ENCODE measurements around the gene AKR1C4.

The AKR1C4 gene

DNA sequence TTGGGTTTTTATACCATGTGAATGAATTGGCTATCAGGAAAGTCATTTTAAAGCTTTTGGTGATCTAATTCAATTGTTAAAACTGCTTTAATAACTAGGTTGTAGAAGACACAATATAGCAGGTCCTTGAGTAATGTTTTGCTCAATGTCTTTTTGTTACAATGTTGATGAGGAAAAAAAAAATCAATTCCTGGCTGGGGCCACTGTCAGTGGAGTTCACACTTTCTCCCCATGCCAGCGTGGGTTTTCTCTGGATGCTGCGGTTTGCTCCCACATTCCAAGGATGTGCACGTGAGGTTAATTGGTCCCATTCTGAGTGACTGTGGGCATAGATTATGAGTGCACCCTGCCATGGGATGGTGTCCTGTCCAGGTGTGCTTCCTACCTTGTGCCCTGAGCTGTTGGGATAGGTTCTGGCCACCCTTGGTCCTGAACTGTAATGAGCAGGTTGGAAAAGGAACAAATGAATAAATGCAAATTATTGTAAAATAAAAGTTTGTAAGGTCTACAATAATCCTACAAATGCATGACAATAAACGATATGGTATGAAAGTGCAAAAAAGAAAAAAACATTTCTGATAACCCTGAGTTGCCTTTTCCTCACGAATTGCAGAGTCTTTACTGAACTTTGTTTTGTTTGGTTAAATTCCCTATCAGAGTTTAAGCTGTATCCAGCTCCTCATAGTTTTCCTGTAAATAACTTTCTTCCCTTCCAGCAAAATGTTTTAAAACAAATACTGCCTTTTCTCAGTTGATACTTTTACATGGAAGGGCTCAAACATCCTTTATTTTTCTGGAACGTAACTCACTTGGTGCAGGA lies 62.7 kb downstream of the AKR1C4 start:
- TF ChIP-seq, protein P1, sequence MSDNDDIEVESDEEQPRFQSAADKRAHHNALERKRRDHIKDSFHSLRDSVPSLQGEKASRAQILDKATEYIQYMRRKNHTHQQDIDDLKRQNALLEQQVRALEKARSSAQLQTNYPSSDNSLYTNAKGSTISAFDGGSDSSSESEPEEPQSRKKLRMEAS (IDR thresholded peaks at IDR 0.05; ENCODE audit: low read depth, low read length): no peak
- DNase-seq (ENCODE audit: low read depth): no peak

DNA sequence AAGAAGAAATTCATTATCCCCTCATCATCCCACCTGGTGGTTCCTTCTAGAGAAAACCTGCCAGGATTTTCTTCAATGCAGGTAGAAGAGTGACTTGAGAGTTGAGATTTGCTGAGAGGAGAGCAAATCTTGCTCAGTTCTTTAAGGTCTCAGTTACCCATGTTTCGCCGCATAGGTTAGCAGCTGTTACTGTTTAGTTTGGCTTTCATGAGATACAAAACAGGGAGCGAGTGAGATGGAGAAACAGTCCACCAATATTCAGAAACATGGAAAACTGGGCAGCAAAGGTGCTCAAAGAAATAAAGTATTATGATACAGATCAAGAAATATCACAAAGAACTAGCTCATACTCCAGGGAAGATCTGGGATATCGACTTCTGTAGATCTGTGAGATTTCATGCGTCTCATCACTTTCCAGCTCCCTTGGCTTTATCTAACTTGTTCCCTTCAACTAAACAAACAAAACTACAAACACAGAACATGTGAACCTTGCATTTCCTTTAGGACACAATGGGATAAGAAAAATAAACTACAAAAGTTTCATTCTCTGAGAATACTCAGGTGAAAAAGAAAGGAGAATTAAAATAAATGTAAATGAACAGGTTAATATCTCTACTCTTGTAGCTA lies 63.4 kb downstream of the AKR1C4 start:
- DNase-seq (ENCODE audit: low read depth): no peak
- H3K4me3 ChIP-seq (ENCODE audit: low read depth, low read length): no peak overlapping the region
- TF ChIP-seq POLR2A (IDR thresholded peaks at IDR 0.05; ENCODE audit: extremely low read depth, insufficient read length): no peak
- TF ChIP-seq CTCF (IDR thresholded peaks at IDR 0.05; ENCODE audit: low read depth, low read length): no peak
- TF ChIP-seq, protein P1 (IDR thresholded peaks at IDR 0.05; ENCODE audit: low read depth, low read length): no peak
- no peak for TF ChIP-seq MYC (IDR thresholded peaks at IDR 0.05; ENCODE audit: low read depth, low read length)

More for the DNA sequence above, 62.7 kb downstream of the AKR1C4 start:
- H3K4me3 ChIP-seq (ENCODE audit: low read depth, low read length): no peak overlapping the region

DNA sequence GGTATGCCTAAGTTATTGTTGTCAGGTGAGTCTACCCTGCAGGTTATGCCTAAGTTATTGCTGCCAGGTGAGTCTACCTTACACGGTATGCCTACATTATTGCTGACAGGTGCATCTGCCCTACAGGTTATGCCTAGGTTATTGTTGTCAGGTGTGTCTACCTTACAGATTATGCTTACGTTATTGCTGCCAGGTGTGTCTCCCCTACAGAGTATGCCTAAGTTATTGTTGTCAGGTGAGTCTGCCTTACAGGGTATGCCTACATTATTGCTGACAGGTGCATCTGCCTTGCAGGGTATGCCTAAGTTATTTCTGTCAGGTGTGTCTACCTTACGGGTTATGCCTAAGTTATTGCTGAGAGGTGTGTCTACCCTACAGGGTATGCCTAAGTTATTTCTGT lies 64.2 kb downstream of the AKR1C4 start:
- DNase-seq (ENCODE audit: low read depth): no peak
- no peak overlapping the region for H3K4me3 ChIP-seq (ENCODE audit: low read depth, low read length)
- TF ChIP-seq, protein P1 (IDR thresholded peaks at IDR 0.05; ENCODE audit: low read depth, low read length): no peak
- TF ChIP-seq CTCF (IDR thresholded peaks at IDR 0.05; ENCODE audit: low read depth, low read length) (no peak), POLR2A (IDR thresholded peaks at IDR 0.05; ENCODE audit: extremely low read depth, insufficient read length) (no peak), MYC (IDR thresholded peaks at IDR 0.05; ENCODE audit: low read depth, low read length) (no peak)

DNA sequence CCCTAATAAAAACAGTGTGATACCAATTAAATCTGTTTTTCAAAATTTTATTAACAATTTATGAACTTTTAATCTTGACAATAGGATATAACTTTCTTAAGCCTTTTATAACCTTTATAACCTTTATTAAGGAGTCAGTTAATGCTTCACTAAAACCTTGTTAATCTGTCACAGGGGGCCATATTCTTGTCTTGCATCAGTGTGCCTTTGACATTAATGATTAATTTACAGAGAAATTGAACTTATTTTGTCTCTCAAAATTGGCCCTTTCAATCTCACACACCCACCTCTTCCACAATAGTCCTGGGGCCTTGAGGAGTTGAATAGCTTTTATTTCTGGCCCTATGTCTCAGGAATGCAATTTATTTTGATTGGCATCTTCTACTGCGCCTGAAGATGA lies 68.5 kb downstream of the AKR1C4 start:
- no peak for TF ChIP-seq CTCF (IDR thresholded peaks at IDR 0.05; ENCODE audit: low read depth, low read length)
- TF ChIP-seq, protein P1 (IDR thresholded peaks at IDR 0.05; ENCODE audit: low read depth, low read length): no peak
- TF ChIP-seq POLR2A (IDR thresholded peaks at IDR 0.05; ENCODE audit: extremely low read depth, insufficient read length): no peak
- no peak for TF ChIP-seq MYC (IDR thresholded peaks at IDR 0.05; ENCODE audit: low read depth, low read length)
- H3K4me3 ChIP-seq (ENCODE audit: low read depth, low read length): no peak overlapping the region
- DNase-seq (ENCODE audit: low read depth): no peak

GRCh38 chr10:5266351-5266750 lies 69.7 kb downstream of the AKR1C4 start:
- no peak for DNase-seq (ENCODE audit: low read depth)
- TF ChIP-seq CTCF (IDR thresholded peaks at IDR 0.05; ENCODE audit: low read depth, low read length): no peak
- no peak for TF ChIP-seq POLR2A (IDR thresholded peaks at IDR 0.05; ENCODE audit: extremely low read depth, insufficient read length)
- no peak for TF ChIP-seq MYC (IDR thresholded peaks at IDR 0.05; ENCODE audit: low read depth, low read length)
- TF ChIP-seq, protein P1 (IDR thresholded peaks at IDR 0.05; ENCODE audit: low read depth, low read length): no peak
- H3K4me3 ChIP-seq (ENCODE audit: low read depth, low read length): no peak overlapping the region

DNA sequence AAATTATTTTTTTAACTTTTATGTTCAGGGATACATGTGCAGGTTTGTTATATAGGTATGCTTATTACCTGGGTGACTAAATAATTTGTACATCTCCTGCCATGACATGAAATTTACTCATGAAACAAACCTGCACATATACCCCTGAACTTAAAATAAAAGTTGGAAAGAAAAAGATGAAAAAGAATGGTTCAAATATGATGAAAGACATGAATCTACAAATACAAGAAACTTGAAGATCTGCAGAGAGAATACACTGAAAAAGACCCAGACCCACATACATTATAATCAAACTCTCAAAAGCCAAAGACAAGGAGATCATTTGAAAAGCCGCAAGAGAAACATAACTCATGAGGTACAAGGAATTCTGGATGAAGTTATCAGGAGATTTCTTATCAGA lies 70.2 kb downstream of the AKR1C4 start:
- TF ChIP-seq POLR2A (IDR thresholded peaks at IDR 0.05; ENCODE audit: extremely low read depth, insufficient read length) (no peak), CTCF (IDR thresholded peaks at IDR 0.05; ENCODE audit: low read depth, low read length) (no peak), MYC (IDR thresholded peaks at IDR 0.05; ENCODE audit: low read depth, low read length) (no peak)
- TF ChIP-seq, protein P1 (IDR thresholded peaks at IDR 0.05; ENCODE audit: low read depth, low read length): no peak
- H3K4me3 ChIP-seq (ENCODE audit: low read depth, low read length): no peak overlapping the region
- DNase-seq (ENCODE audit: low read depth): no peak

Data from NB4 (cell line).